Measurements from ENCODE around the gene DUSP1. TPM values are rescaled to one million over a fixed set of nuclear protein-coding genes. Genes with fewer than 3 reads are reported as not detected.

Gene DUSP1
- total and polyA plus RNA-seq, 2 of the 13 experiments (the other 11 are each of a cell fraction or from before 2014, with no cell fraction given), result 27.1 to 55.5 TPM

- TF ChIP-seq ZNF207 (IDR thresholded peaks at IDR 0.05; ENCODE audit: borderline replicate concordance) (no peak), ESRRA (CRISPR knock-in tag; IDR thresholded peaks at IDR 0.05; ENCODE audit: low read depth) (0 out of 2 replicates have a peak, but pooled peaks have one; percentile 63), RFXANK (CRISPR knock-in tag; IDR thresholded peaks at IDR 0.05) (0 out of 2 replicates have a peak, but pooled peaks have one; percentile 40), NFYB (CRISPR knock-in tag; IDR thresholded peaks at IDR 0.05) (no peak), HCFC1 (IDR thresholded peaks at IDR 0.05; ENCODE audit: low read depth, low read length) (no peak), ZNF224 (CRISPR knock-in tag; IDR thresholded peaks at IDR 0.05) (no peak), ZNF333 (CRISPR knock-in tag; IDR thresholded peaks at IDR 0.05; ENCODE audit: borderline replicate concordance) (no peak), ZNF562 (CRISPR knock-in tag; IDR thresholded peaks at IDR 0.05; ENCODE audit: borderline replicate concordance) (no peak), NR1H2 (CRISPR knock-in tag; IDR thresholded peaks at IDR 0.05; ENCODE audit: borderline replicate concordance, low read depth) (no peak), ZNF512 (CRISPR knock-in tag; IDR thresholded peaks at IDR 0.05) (no peak), KAT8 (CRISPR knock-in tag; IDR thresholded peaks at IDR 0.05) (peak; percentile 81), RNF2 (conservative IDR thresholded peaks at IDR 0.05; ENCODE audit: low read depth) (peak; percentile 98), NFATC3 (CRISPR knock-in tag; IDR thresholded peaks at IDR 0.05) (no peak), MBNL3 (CRISPR knock-in tag; conservative IDR thresholded peaks at IDR 0.05) (no peak), RAD21 (CRISPR knock-in tag; IDR thresholded peaks at IDR 0.05) (0 out of 2 replicates have a peak, but pooled peaks have one; percentile 35), SPEN (CRISPR knock-in tag; IDR thresholded peaks at IDR 0.05; ENCODE audit: low read depth) (peak; percentile 90; the same call in 1 of the 2 replicates), KDM5B (CRISPR knock-in tag; IDR thresholded peaks at IDR 0.05; ENCODE audit: borderline replicate concordance) (peak; percentile 90)
- TF ChIP-seq, protein P1, sequence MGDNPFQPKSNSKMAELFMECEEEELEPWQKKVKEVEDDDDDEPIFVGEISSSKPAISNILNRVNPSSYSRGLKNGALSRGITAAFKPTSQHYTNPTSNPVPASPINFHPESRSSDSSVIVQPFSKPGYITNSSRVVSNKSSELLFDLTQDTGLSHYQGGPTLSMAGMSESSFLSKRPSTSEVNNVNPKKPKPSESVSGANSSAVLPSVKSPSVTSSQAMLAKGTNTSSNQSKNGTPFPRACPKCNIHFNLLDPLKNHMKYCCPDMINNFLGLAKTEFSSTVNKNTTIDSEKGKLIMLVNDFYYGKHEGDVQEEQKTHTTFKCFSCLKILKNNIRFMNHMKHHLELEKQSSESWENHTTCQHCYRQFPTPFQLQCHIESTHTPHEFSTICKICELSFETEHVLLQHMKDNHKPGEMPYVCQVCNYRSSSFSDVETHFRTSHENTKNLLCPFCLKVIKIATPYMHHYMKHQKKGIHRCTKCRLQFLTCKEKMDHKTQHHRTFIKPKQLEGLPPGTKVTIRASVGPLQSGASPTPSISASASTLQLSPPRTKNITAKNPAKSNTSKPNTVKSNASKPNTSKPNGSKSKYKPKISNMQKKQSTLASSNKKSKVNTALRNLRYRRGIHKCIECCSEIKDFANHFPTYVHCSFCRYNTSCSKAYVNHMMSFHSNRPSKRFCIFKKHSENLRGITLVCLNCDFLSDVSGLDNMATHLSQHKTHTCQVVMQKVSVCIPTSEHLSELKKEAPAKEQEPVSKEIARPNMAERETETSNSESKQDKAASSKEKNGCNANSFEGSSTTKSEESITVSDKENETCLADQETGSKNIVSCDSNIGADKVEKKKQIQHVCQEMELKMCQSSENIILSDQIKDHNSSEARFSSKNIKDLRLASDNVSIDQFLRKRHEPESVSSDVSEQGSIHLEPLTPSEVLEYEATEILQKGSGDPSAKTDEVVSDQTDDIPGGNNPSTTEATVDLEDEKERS (CRISPR knock-in tag; IDR thresholded peaks at IDR 0.05), result no peak
- TF ChIP-seq, protein P2, sequence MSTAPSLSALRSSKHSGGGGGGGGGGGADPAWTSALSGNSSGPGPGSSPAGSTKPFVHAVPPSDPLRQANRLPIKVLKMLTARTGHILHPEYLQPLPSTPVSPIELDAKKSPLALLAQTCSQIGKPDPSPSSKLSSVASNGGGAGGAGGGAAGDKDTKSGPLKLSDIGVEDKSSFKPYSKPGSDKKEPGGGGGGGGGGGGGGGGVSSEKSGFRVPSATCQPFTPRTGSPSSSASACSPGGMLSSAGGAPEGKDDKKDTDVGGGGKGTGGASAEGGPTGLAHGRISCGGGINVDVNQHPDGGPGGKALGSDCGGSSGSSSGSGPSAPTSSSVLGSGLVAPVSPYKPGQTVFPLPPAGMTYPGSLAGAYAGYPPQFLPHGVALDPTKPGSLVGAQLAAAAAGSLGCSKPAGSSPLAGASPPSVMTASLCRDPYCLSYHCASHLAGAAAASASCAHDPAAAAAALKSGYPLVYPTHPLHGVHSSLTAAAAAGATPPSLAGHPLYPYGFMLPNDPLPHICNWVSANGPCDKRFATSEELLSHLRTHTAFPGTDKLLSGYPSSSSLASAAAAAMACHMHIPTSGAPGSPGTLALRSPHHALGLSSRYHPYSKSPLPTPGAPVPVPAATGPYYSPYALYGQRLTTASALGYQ (CRISPR knock-in tag; IDR thresholded peaks at IDR 0.05), result no peak
- TF ChIP-seq, protein P3, sequence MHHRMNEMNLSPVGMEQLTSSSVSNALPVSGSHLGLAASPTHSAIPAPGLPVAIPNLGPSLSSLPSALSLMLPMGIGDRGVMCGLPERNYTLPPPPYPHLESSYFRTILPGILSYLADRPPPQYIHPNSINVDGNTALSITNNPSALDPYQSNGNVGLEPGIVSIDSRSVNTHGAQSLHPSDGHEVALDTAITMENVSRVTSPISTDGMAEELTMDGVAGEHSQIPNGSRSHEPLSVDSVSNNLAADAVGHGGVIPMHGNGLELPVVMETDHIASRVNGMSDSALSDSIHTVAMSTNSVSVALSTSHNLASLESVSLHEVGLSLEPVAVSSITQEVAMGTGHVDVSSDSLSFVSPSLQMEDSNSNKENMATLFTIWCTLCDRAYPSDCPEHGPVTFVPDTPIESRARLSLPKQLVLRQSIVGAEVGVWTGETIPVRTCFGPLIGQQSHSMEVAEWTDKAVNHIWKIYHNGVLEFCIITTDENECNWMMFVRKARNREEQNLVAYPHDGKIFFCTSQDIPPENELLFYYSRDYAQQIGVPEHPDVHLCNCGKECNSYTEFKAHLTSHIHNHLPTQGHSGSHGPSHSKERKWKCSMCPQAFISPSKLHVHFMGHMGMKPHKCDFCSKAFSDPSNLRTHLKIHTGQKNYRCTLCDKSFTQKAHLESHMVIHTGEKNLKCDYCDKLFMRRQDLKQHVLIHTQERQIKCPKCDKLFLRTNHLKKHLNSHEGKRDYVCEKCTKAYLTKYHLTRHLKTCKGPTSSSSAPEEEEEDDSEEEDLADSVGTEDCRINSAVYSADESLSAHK (CRISPR knock-in tag; IDR thresholded peaks at IDR 0.05; ENCODE audit: borderline replicate concordance), result no peak
Measured at GRCh38 chr5:172730981-172731679, 39.9 kb downstream of the DUSP1 start (continued).
